HG02623 (cell line): ENCODE results near the gene HCAR3.
"Not testable (repeated sequence)": the region's sequence is repeated elsewhere in the genome, so short reads cannot be mapped to it uniquely, and the experiment has no call there.

Experiments used
- ATAC-seq: cut with Tn5 transposase; IDR thresholded peaks from one replicate; pipeline ENCODE4 v1.9.1; 2021; ENCODE audit warnings: moderate library complexity; ENCODE audit not compliant: unreplicated experiment

The HCAR3 gene

DNA sequence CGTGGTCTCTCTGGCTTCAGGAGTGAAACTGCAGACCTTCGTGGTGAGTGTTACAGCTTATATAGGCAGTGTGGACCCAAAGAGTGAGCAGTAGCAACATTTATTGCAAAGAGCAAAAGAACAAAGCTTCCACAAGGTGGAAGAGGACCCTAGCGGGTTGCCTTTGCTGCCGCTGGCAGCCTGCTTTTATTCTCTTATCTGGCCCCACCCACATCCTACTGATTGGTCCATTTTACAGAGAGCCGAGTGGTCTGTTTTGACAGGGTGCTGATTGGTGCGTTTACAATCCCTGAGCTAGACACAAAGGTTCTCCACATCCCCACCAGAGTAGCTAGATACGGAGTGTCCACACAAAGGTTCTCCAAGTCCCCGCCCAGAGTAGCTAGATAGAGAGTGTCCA lies 40.6 kb downstream of the HCAR3 start:
- not testable (repeated sequence) for ATAC-seq

- no peak for ATAC-seq
Observed at GRCh38 chr12:122672515-122672914, 44.1 kb downstream of the HCAR3 start.

DNA sequence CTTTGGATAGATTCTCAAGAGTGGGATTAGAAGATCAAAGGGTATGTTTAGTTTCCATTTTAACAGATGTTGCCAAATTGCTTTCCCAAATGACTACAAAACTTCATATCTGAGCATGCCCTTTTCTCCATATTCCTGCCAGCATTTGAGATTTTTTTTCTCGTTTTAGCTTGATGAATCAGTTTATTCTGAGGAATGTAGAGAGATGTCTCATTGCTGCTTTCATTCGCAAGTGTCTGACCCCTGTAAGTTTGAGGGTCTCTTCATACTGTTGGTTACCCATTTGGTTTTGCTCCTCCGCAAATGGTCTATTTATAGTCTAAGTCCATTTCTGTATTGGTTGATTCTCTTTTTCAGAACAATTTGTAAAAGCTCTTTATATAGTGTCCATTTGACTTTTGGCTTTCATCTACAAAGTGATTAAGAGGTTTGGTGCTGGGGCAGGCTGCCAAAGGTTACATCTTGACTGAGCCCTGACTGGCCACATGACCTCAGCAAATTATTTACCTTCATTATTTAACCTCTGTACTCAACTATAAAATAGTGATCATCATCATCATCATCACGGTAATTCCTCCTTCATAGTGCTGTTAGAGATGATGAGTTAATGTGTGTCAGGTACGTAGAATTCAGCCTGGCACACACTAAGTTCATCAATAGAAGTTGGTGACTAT lies 47.1 kb downstream of the HCAR3 start:
- no peak for ATAC-seq

DNA sequence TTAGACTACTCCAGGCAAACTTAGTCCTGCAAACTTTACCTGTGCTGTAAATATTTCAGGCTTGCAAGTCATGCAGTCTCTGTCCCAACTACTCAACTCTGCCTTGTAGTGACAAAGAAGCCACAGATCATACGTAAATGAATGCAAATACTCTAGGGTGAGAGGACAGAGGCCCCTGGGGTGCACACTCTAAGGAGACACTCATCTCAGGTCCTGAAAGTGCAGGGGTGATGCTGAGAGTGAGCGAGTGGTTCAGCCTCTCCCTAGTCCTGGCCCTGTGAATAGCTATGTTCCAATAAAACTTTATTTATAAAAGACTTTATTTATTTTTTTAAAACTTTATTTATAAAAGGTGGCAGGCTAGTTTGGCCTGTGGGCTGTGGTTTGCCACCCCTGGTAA lies 48.3 kb downstream of the HCAR3 start:
- no peak for ATAC-seq

- no peak for ATAC-seq
Observed at GRCh38 chr12:122665759-122666158, 50.9 kb downstream of the HCAR3 start.

DNA sequence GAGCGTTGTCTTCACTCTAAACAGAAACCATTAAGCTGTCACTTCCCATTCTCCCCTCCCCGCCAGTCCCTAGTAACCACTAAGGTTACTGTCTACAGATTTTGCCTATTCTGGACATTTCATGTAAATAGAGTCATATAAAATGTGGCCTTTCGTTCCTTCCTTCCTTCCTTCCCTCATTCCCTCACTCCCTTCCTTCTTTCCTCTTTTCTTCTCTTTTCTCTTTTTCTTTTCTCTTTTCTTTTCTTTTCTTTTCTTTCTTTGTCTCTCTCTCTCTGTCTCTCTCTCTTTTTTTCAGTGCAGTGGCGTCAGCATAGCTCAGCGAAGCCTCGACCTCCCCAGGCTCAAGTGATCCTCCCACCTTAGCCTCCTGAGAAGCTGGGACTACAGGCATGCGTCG lies 51.3 kb downstream of the HCAR3 start:
- ATAC-seq: no peak
